Activated CD8-positive, alpha-beta T cell treated with anti-CD3 and anti-CD28 coated beads for 36 hours (primary cell): ENCODE data around the gene PRRG1. TPM values are rescaled to one million over a fixed set of nuclear protein-coding genes. Genes with fewer than 3 reads are reported as not detected.

Experiments
- ATAC-seq: fragments of 200-7000 bp; cut with Tn5 transposase; one replicate; pipeline ENCODE4 v1.10.0; 2021; ENCODE audit warnings: mild to moderate bottlenecking, moderate library complexity
- CTCF ChIA-PET: fragments of 350-600 bp; sonication (Branson Sonifier 250); formaldehyde crosslinking; loops from one replicate; lab custom pipeline; 2021; ENCODE audit warnings: antibody characterized with exemption; lab: Charles Lee
- POLR2A ChIA-PET: fragments of 350-600 bp; sonication (Branson Sonifier 250); formaldehyde crosslinking; loops from one replicate; lab custom pipeline; 2021; ENCODE audit warnings: antibody characterized with exemption; lab: Charles Lee
- DNase-seq: peaks from one replicate; pipeline ENCODE4 v3.0.0-alpha.2; 2020
- H3K27ac Mint-ChIP-seq: one replicate; pipeline ENCODE4 v1.8.0; 2021; ENCODE audit warnings: mild to moderate bottlenecking, mixed read lengths
- H3K27me3 Mint-ChIP-seq: one replicate; pipeline ENCODE4 v1.8.0; 2021; ENCODE audit warnings: mixed read lengths
- H3K36me3 Mint-ChIP-seq: one replicate; pipeline ENCODE4 v1.8.0; 2021; ENCODE audit warnings: low read depth, mixed read lengths
- H3K4me1 Mint-ChIP-seq: one replicate; pipeline ENCODE4 v1.8.0; 2021; ENCODE audit warnings: low read depth, mixed read lengths
- H3K4me3 Mint-ChIP-seq: one replicate; pipeline ENCODE4 v1.8.0; 2021; ENCODE audit warnings: mild to moderate bottlenecking, moderate library complexity, mixed read lengths
- H3K9me3 Mint-ChIP-seq: one replicate; pipeline ENCODE4 v1.8.0; 2021; ENCODE audit warnings: mixed read lengths
- CTCF ChIP-seq: fragments of 200-600 bp; IDR thresholded peaks from one replicate; pipeline ENCODE4 v1.8.0; 2022; ENCODE audit warnings: antibody characterized with exemption, mild to moderate bottlenecking
- intact Hi-C: fragments of 100-400 bp; cut with micrococcal nuclease; formaldehyde crosslinking; loops from one replicate; pipeline ENCODE4 v1.10.0; 2022
- total RNA-seq, 2 experiments: library from RNA; stranded (reverse); gene quantifications; one replicate each; pipeline ENCODE4 v1.2.3, GENCODE V29; 2021

Gene PRRG1
- total RNA-seq, 2 experiments from 2014 or later: not detected

DNA sequence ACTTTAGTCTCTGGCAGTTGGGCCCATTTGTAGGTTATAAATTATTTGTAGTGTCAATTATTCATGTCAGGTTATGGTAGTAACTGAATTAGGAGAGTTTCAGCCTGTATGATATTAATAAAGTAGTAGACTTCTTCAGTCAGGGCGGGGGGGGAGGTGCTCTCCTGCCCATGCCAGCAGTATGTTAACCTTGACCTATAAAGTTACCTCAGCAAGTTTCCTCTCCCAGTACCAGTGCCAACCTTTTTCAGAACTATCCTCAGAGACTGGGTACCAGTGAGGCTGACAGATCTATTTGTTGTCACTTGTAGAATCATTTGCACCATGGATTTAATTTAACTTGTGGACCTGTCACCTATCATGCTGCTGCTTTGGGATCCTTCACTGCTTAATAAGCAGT, 88.0 kb downstream of the PRRG1 start:
- CTCF ChIA-PET: no interaction called here
- Mint-ChIP-seq H3K4me1 (no peaks in the 10 kb centered on the region), H3K27ac (no peak overlapping the region), H3K36me3 (no peaks in the 10 kb centered on the region), H3K27me3 (peaks cover 1% of the 10 kb centered on the region), H3K4me3 (no peak overlapping the region), H3K9me3 (no peaks in the 10 kb centered on the region)
- DNase-seq (no peak), ATAC-seq (no peak)
- POLR2A ChIA-PET: no interaction called here
- intact Hi-C loops: no loop called here
- no peak for TF ChIP-seq CTCF

DNA sequence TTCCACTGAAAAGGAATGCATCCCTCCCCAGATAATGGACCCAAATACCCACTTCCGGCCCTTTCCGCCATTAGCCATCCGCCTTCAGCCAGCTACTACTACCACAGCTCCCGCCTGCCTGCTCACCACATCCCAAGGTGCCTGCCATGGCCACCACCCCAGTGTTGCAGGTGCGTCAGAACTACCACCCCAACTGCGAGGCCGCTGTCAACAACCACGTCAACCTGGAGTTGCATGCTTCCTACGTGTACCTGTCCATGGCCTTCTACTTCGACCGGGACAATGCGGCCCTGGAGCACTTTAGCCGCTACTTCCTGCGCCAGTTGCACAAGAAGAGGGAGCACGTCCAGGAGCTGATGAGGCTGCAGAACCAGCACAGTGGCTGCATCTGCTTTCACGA, 92.2 kb downstream of the PRRG1 start:
- peaks cover 1% of the 10 kb centered on the region for H3K27me3 Mint-ChIP-seq
- H3K4me3 Mint-ChIP-seq: no peak overlapping the region
- no peaks in the 10 kb centered on the region for H3K4me1 Mint-ChIP-seq
- no peak overlapping the region for H3K27ac Mint-ChIP-seq
- ChIA-PET CTCF (no interaction called here), POLR2A (no interaction called here)
- no peak for TF ChIP-seq CTCF
- DNase-seq: no peak
- ATAC-seq: no peak
- intact Hi-C loops: no loop called here
- H3K36me3 Mint-ChIP-seq: no peaks in the 10 kb centered on the region
- no peaks in the 10 kb centered on the region for H3K9me3 Mint-ChIP-seq

GRCh38 chrX:37445182-37445581, 96.0 kb downstream of the PRRG1 start:
- Mint-ChIP-seq H3K9me3 (no peaks in the 10 kb centered on the region), H3K4me1 (no peaks in the 10 kb centered on the region), H3K4me3 (no peak overlapping the region), H3K36me3 (no peaks in the 10 kb centered on the region), H3K27me3 (no peaks in the 10 kb centered on the region), H3K27ac (no peak overlapping the region)
- intact Hi-C loops: no loop called here
- no peak for TF ChIP-seq CTCF
- POLR2A ChIA-PET: no interaction called here
- no peak for ATAC-seq
- CTCF ChIA-PET: no interaction called here
- DNase-seq: no peak

- intact Hi-C loops: no loop called here
- POLR2A ChIA-PET: no interaction called here
- CTCF ChIA-PET: no interaction called here
- Mint-ChIP-seq H3K36me3 (no peaks in the 10 kb centered on the region), H3K27me3 (no peaks in the 10 kb centered on the region), H3K4me3 (no peak overlapping the region), H3K4me1 (no peaks in the 10 kb centered on the region), H3K9me3 (no peaks in the 10 kb centered on the region), H3K27ac (no peak overlapping the region)
- no peak for DNase-seq
- TF ChIP-seq CTCF: no peak
- no peak for ATAC-seq
Measured at GRCh38 chrX:37453821-37454220, 104.7 kb downstream of the PRRG1 start.

GRCh38 chrX:37454537-37455285, 105.5 kb downstream of the PRRG1 start:
- H3K9me3 Mint-ChIP-seq: no peaks in the 10 kb centered on the region

More at GRCh38 chrX:37454537-37455285, 105.5 kb downstream of the PRRG1 start:
- intact Hi-C loops: no loop called here
- no peak overlapping the region for H3K4me3 Mint-ChIP-seq
- no peak for TF ChIP-seq CTCF
- ChIA-PET CTCF (no interaction called here), POLR2A (no interaction called here)
- ATAC-seq (no peak), DNase-seq (no peak)
- H3K4me1 Mint-ChIP-seq: no peaks in the 10 kb centered on the region
- no peak overlapping the region for H3K27ac Mint-ChIP-seq
- H3K27me3 Mint-ChIP-seq: no peaks in the 10 kb centered on the region
- H3K36me3 Mint-ChIP-seq: no peaks in the 10 kb centered on the region
